HK-2 (cell line): ENCODE results near the gene MYORG.
"Not testable (repeated sequence)": the region's sequence is repeated elsewhere in the genome, so short reads cannot be mapped to it uniquely, and the experiment has no call there.

ENCODE experiments used
- DNase-seq: peaks from one replicate; pipeline ENCODE4 v3.0.0-alpha.2; 2018; ENCODE audit not compliant: unreplicated experiment

MYORG gene

GRCh38 chr9:34369636-34370035 lies 7.1 kb downstream of the MYORG start:
- no peak for DNase-seq

DNA sequence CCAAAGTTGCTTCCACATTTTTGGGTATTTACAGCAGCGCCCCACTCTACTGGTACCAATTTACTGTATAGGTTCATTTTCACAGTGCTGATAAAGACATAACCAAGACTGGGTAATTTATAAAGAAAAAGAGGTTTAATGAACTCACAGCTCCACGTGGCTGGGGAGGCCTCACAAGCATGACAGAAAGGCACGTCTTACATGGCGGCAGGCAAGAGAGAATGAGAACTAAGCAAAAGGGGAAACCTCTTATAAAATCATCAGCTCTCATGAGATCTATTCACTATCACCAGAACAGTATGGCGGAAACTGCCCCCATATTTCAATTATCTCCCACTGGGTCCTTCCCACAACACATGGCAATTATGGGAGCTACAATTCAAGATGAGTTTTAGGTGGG lies 7.9 kb downstream of the MYORG start:
- not testable (repeated sequence) for DNase-seq

GRCh38 chr9:34367751-34368410 lies 8.8 kb downstream of the MYORG start:
- not testable (repeated sequence) for DNase-seq

- DNase-seq = no peak
Observed at GRCh38 chr9:34366365-34366764, 10.3 kb downstream of the MYORG start.

GRCh38 chr9:34365282-34365681 lies 11.4 kb downstream of the MYORG start:
- no peak for DNase-seq

GRCh38 chr9:34363619-34364351 lies 12.9 kb downstream of the MYORG start:
- no peak for DNase-seq

- no peak for DNase-seq
Observed at GRCh38 chr9:34362614-34363214, 14.0 kb downstream of the MYORG start.

DNA sequence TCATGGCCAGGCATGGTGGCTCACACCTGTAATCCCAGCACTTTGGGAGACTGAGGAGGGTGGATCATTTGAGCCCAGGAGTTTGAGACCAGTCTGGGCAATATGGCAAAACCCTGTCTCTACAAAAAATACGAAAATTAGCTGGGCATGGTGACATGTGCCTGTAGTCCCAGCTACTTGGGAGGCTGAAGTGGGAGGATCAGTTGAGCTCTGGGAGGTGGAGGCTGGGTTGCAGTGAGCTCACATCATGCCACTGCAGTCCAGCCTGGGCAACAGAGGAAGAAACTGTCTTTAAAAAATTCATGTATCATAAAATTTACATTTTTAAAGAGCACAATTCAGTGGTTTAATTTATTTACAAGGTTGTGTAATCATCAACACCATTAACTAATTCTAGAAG lies 23.7 kb downstream of the MYORG start:
- DNase-seq = not testable (repeated sequence)

DNA sequence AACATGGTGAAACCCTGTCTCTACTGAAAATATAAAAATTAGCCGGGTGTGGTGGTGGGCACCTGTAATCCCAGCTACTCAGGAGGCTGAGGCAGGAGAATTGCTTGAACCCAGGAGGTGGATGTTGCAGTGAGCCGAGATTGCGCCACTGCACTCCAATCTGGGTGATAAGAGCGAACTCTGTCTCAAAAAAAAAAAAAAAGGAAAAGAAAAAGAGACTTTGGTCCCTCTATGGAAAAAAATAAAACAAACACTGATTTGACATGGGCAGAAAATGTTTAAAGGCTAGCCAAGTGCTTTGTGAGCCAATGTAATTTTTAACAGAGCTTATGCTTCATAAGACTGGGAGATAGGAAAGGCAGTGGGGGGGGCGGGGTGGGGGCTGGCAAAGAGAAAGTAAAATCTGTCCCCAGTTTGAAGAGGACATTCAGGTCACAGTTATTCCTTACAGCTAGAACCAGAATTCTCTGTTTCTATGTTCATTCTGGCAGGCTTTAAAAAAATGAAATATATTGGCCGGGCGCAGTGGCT lies 24.5 kb downstream of the MYORG start:
- not testable (repeated sequence) for DNase-seq

- no peak for DNase-seq
Observed at GRCh38 chr9:34349324-34349723, 27.4 kb downstream of the MYORG start.

- DNase-seq = no peak
Observed at GRCh38 chr9:34347800-34348158, 28.9 kb downstream of the MYORG start.

GRCh38 chr9:34346873-34347799 lies 29.6 kb downstream of the MYORG start:
- DNase-seq = no peak

GRCh38 chr9:34343605-34344004 lies 33.1 kb downstream of the MYORG start:
- no peak for DNase-seq

DNA sequence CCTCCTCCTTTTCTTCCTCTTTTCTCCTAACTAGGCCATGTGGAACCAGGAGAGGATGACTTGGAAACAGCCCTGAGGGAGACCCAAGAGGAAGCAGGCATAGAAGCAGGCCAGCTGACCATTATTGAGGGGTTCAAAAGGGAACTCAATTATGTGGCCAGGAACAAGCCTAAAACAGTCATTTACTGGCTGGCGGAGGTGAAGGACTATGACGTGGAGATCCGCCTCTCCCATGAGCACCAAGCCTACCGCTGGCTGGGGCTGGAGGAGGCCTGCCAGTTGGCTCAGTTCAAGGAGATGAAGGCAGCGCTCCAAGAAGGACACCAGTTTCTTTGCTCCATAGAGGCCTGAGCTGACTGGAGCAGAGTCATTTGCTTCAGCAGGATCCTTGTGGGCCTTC lies 33.6 kb downstream of the MYORG start:
- DNase-seq = no peak

GRCh38 chr9:34341659-34342295 lies 34.9 kb downstream of the MYORG start:
- DNase-seq = no peak

DNA sequence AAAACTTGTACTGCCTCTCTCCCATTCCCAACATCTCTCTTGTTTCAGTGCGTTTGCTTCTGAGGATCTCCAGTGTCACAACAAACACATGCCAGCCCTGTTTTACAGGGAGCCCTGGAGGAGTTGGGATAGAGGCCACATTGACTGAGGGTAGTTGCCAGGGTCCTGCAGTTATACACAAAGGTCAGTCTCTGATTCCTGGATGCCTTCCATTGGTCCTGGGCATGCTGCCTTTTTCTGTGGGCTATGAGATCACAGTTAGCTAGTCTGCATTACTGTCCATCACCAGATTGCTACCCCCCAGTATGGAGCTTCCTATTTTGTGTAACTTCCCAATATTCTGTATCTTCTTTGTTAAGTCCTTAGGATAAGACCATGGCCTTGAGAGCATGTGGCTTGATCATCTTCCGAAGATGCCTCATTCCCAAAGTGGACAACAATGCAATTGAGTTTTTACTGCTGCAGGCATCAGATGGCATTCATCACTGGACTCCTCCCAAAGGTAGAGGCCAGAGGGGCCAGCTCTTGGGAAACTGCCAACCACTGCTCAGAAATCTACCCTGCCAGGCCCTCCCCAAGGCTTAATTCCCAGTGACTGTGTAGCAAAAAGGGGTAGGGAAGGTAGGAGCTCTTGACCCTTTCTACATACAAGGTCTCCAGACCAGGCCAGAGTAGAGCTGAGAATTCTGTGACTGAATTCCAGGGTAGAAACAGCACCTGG lies 37.9 kb downstream of the MYORG start:
- no peak for DNase-seq

- DNase-seq = not testable (repeated sequence)
Observed at GRCh38 chr9:34338079-34338478, 38.6 kb downstream of the MYORG start.

DNA sequence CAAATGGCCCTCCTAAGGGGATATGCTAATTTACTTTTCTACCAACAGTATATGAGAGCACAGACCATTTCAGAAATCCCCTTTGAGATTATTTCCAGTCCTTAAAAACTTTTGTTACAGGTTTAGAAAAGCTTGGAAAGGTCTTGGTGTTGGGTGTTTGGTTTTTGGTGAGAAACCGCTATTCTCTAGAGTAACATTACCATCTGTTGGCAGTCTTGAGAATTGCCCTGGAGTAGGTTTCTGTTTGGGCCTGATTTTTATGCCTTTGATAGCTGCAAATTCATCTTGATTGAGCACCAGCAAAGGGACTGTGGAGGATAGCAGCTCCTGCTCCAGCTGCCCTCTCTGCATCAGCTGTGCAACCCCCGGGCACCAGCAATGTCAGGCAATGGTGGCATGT lies 39.3 kb downstream of the MYORG start:
- no peak for DNase-seq

DNA sequence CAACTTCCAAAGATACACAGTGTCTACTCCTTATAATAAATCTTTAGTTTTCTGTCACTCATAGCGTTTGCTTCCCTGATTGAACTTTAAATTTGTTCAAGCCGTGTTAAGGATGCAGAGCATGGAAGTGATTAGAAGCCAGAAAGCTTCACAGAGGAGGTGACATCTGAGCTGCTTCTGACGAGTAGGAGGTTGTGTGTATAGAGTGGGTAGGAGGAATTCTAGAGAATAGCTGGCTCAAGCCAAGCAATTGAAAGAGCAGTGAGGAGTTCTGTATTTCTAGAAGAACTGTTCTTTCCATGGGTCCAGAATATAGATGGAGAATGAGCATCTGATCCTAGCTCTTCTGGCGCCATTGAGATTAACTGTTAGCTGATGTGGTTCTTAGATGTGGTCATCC lies 41.3 kb downstream of the MYORG start:
- no peak for DNase-seq

GRCh38 chr9:34334916-34335315 lies 41.8 kb downstream of the MYORG start:
- no peak for DNase-seq
